GM19455 (cell line): Measurements from ENCODE around the gene C13orf42.
"Not testable (repeated sequence)": the region's sequence is repeated elsewhere in the genome, so short reads cannot be mapped to it uniquely, and the experiment has no call there.

ENCODE experiments used
- ATAC-seq: cut with Tn5 transposase; IDR thresholded peaks from one replicate; pipeline ENCODE4 v1.9.1; 2021; ENCODE audit not compliant: unreplicated experiment

The C13orf42 gene

DNA sequence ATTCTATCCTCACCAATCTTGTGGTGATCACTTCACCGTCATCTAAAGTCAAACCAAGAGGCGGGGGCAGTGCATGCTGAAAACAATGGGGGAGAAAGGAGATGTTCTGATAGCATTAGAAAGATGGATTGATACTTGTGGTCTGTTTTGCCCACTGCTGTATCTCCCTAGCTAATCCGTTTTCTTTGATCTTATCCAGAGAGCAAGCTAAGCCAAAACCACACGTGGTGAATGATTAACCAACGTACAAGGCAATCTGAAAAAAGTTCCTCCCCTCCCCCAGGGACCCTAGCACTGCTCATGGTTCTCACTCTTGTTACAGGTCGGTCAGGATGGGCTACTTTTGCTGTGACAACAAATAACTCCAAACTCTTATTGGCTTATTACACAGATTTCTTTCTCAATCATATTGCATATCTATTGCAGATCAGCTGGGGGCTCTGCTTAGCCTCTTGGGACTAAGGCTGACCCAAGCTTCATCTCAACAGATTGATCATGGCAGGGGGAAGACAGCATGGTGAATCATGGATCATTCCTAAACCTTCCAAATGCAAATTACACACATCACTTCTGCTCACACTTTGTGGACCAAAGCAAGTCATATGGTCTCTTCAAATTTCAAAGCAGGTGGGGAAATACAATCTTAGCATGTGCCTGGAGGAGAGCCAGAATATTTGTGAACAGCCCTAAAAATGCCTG lies 11.9 kb upstream of the C13orf42 start:
- ATAC-seq = no peak

DNA sequence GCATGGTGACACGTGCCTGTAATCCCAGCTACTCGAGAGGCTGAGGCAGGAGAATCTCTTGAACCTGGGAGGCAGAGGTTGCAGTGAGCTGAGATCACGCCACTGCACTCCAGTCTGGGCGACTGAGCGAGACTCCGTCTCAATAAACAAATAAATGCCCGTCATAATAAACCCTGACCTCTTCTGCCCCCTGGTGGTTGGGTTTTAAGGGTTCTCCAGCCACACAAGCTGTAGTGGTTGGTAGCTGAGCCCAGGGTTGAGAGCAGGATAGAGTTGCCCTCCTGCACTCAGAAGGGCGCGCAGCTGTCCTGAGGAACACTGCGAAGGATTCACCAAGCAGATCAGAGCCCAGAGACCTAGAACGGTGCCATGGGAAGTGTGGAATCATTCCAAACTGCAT lies 9.8 kb upstream of the C13orf42 start:
- not testable (repeated sequence) for ATAC-seq

DNA sequence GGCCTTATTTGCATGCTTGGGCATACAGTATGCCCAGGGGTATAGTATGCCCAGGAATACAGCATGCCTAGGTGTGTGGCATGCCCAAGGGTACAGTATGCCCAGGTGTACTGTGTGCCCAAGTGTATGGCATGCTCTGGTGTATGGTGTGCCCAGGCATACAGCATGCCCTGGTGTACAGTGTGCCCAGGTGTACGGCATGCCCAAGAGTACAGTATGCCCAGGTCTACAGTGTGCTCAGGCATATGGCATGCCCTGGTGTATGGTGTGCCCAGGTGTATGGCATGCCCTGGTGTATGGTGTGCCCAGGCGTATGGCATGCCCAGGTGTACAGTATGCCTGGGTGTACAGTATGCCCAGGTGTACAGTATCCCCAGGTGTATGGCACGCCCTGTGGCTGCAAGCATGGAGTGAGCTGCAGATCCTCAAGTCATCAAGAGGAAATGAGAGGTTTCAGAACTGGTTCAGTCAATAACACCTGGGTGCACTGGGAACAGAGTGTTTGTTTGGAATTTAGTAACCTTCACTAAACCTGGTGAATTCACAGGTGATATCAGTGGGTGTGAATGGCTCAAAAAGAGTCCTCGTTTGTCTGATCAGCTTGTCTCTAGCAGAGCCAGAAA lies 7.8 kb upstream of the C13orf42 start:
- ATAC-seq = no peak

DNA sequence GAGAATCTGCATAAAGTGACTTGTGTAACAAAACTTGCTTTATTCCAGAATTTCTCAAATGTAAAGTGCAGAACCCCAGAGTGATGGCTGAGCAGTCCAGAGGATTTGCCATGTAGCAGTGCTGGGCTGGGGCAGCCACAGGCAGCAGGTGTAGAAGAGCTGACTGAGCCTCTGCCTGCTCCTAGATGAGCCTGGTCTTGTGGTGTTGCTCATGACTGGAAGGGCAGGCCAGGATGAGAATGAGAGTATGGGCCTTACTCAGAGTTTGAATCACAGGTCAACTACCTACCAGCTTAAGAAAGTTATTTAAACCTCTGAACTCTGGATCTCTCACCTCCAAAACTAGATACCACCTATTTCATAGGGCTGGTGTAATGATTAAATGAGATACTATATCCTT lies 2.9 kb upstream of the C13orf42 start:
- ATAC-seq = no peak

DNA sequence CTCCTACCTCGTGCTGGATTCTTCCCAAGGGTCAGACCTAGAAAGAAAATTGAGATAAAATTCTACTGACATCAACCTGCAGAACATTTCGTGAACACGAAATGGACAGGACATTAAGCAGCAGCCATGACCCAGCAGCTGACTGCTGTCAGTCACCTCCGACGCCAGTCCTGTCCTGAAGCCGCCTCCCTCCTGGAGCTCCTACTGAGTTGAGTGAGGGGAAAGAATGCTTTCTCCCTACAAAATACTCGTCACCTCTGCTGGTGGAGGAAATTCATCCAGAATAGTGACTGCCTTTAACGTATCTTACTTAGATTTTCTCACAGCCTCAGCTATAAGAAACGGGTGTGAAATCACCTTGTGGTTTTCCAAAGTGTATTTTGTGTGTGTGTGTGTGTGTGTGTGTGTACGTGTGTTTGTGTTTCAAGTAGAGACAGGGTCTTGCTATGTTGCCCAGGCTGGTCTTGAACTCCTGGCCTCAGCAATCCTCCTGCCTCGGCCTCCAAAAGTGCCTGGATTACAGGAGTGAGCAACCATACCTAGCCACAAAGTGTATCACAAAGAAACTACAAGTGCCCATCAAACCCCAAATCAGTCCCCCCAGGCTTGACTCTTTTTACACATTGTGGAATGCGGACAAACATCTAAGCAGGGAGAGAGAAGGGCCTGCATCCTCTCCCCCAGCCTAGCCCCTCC lies 2.3 kb upstream of the C13orf42 start:
- no peak for ATAC-seq

DNA sequence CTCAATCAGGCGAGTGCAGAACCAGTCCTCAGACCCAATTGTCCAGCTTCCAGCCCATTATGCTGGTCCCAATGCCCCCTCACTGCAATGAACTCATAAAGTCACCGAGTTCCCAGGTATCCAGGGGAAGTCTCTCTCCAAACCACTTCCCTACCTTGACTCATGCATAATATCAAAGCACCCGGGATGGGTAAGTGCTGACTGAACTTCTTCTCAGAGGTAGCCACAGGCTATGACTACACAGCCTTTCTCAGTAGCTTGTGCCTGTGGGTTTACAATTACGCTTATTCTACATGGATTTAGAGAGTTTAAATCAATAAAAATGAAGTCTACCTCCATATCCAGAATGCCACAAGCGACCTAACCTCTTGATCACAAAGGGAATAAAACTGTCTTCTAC lies 1.7 kb upstream of the C13orf42 start:
- no peak for ATAC-seq

DNA sequence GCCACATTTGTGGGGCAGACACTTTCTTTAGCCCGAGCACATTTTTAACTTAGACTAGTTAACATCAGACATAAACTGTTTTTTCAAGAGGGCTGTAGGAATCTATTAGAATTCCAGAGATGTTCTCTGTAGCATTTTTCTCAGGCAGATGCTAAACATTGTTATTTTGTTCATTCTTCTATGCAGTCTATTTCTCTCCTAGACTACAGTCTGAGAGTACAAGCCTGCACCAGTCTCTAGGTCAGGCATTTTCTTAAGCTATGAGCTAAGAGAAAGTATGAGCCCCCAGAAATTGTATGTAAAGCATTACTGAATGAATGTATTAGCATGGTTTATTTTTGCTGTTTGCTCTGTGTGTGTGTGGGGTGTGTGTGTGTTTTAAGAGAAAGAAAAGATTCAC lies 923 bp upstream of the C13orf42 start:
- ATAC-seq = no peak

DNA sequence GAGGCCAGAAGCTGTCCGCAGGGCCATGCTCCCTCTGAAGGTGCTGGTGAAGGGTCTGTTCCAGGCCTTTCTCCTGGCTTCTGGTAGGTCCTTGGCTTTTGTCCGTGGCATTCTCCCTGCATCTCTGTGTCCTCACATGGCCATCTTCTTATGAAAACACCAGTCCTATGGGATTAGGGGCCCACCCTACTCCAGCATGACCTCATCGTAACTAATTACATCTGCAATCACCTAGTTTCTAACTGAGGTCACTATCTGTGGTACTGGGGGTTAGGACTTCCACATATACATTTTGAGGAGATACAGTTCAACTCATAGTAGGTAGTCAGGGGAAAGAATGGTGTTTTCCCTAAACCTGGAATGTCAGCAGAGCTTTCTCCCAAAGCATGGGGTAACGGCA lies 3.1 kb downstream of the C13orf42 start:
- no peak for ATAC-seq

DNA sequence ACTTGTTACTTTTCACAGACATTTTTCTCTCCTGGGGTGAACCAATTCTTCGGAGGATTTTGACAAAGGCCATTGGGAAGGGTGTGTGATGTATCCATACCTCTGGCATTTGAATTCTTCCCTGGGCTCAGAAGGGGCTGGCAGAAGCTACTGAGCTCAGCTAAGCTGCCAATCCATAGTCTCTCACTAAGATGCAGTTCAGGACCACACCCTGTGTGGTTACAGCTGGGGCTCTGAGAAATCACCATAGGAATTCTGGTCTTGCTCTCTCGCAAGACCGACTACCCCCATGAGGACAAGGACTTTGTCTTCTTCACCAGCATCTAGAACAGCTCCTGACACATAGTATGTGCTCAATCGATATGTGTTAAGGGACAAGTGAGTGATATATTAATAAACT lies 6.0 kb downstream of the C13orf42 start:
- no peak for ATAC-seq

DNA sequence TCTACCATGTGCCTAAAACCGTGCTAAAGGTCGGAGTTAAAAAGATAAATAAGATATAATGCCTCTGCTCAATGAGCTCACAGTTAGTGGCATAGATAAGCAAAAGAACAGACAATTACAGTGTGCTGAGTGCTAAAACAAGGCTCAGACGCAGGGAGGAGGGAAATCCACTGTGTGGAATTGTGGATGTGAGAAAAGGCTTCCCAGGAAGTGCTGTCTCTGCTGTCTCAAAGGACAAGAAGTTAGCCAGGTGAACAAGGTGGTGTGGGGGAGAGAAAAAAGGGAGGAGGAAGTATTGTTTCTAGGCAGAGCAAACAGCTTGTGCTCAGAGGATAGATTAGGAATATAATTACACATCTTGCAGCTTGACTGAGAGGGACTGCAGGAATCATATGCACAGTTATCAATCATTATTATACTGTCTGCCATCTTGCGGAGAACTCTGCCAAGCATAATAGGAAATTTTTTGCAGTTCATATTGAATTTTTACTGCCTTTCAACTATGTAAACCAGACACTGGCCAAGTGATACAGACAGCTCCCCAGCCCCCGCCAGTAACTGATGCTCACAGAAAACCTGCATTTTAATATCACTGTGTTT lies 9.3 kb downstream of the C13orf42 start:
- no peak for ATAC-seq

DNA sequence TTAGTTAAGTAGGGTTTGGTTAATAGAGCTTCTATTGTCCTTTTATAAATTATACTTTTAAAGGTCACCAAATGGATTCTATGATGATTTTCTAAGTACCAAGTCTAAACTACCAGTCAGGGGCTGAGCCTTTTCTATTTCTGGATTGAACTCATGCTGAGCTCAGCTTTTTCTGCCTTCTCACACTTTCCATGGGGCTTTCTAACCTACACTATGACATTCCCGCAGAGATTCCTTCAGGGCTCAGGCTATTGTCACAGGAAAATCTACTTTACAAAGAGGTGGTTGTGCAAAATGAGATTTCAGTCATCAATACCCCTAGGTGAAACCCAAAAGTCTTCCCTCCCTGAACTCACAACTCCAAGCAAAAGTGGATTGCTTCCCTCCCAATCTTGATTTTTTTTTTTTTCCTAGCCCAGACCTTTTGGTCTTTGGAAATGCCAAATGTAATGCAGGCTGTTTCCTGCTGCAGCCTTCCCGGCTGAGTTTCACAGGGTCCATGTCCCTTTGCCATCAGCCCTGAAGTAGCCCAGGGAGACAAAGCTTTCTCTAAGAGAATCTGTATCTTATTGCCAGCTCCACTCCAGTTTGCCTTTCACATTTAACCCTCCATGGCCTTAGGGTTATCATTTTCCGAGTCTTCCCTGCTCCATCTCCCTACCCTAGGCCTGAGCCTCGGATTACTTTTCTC lies 13.6 kb downstream of the C13orf42 start:
- no peak for ATAC-seq

DNA sequence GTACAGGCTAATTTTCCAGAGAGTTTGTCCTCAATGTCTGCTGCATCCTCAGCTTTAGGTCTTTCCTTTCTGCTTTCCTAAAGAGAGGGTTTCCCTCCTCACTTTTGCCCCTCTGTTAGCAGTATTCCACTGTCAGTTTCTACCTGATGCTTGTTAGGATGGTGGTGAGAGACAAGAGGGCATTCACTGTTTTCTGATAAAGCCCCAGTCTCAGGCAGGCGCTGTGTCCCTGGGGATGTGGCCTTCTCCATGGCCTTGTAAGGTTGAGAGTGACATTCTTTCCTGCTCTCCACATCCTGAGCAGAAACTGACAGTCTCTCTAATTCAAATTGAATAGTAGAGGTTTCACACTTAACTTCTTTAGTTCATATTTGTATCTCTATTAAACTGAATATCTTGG lies 14.9 kb downstream of the C13orf42 start:
- ATAC-seq = no peak

DNA sequence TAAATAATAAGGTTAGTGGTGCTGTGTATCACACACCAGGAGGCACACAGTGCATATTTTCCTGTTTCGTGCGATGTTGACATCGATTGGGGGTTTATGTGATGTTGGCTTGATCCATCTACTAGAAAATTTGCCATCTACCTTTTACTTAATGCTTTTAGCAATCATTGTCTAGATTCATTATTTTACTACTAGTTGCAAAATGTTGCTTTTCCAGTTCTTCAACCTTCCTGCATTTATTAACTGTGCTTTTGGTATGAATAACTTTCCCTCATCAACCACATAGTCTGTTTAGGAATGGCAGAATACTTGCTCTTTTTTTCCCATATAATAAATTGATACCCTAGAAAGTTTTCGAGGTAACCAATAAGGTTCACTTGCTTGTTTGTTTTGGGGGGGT lies 17.5 kb downstream of the C13orf42 start:
- no peak for ATAC-seq

DNA sequence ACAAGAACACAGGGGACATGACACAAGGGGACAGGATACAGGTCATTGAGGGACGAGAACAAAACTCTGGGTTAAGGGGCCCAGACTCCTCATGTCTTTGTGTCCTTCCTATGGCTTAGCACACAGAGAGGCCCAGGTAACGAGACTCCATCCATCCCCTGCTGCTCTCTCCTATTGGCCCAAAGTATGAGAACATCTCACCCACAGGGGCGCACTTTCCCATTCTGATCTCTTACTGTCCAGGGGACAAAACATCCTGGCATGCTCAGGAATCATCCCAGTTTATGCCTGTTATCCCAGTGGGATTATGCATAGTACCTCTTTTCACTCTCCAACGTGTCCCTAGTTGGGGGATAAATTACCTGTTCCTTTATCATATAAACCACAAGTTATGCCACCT lies 19.2 kb downstream of the C13orf42 start:
- no peak for ATAC-seq

DNA sequence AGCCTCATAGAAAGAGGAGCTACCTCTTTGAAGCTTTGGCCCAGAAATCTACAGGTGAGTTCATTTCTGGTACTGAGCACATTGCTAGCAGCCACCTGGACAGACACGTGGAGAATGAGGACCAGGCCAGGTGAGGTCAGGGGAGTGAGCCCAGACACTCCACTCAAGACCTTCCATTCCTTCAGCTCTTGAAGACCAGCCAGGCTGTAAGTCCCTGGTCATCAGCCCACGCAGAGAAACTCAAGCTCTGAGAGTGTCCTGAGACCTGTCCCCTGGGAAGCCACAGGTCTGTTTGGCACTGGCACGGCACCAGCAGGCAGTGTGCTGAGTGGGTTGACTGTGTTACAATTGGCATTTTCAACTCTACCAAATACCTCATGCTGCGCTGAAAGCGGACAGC lies 27.4 kb downstream of the C13orf42 start:
- no peak for ATAC-seq

DNA sequence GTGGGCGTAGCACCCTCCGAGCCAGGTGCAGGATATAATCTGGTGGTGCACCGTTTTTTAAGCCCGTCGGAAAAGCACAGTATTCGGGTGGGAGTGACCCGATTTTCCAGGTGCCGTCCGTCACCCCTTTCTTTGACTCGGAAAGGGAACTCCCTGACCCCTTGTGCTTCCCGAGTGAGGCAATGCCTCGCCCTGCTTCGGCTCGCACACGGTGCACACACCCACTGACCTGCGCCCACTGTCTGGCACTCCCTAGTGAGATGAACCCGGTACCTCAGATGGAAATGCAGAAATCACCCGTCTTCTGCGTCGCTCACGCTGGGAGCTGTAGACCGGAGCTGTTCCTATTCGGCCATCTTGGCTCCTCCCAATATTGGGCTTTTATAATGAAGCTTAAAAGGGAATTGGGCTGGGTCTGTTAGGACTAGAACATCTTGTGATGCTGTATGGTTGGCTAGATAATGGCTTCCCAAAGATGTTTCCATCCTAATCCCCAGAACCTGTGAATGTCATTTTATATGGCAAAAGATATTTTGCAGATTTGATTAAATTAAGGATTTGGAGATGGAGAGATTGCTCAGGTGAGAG lies 30.5 kb downstream of the C13orf42 start:
- ATAC-seq = not testable (repeated sequence)

DNA sequence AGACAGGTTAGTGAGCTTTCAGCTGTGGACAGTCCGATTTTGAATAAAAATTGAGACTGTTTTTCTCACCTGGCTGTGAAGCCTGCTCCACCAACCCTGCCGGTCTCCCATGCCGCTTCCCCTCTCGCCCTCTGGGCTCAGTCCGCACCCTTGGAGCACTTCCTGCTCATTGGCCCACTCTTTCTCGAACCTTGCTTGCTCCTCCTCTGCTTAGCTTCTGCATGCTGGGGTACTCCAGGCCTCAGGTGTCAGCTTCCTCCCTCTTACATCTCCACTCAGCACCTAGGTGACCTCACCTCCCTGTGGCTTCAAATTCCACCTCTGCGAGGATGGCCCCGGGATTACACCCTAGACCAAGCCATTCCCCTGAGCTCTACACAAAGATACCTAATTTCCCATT lies 39.6 kb downstream of the C13orf42 start:
- ATAC-seq = no peak

DNA sequence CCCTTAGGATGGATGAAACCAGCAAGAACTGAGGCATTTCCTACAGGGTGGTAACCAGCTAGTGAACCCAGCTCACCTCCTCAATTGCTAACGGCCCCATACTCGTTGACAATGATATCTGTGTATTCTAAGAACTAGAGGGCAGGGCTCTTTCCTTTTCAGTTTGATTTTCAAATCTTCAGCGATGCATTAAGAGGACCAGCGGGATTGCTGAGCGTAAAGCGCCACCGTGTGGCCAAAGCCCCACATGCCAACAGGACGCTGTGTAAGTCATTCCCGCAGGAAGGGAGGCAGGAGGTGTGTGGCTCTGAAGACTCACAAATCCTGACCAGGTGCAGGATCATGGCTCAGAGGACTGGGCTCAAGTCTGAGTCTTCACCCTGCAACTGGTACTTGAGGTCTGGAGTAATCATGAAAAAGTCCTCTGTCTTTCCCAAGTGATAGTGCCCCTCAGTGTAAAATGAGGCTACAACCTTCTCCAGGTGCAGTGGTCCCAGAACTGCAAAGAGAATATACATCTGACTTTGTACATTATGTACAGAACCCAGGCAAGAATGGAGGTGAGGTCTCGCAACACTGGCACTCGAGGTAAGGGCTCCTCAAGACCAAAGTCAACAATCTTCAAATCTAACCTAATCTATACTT lies 40.9 kb downstream of the C13orf42 start:
- peak; percentile 90 for ATAC-seq

DNA sequence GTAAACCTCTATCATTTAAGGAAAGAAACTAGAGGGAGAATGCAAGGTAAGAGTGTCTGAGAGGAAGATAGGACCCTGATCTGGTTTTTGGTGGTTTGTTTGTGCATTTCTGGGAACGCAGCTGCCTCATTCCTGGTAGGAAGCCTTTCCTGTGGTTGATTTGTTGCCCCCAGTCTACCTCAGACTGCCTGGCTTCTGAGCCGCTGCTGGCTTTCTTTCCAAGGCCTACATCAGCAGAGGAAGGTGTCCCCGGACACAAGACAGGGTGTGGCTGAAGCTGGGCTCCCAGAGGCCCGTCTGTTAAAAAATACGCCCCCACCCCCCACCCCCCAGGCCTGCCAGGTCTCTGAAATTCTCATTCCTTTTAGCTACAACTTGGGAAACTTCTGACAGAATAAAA lies 42.6 kb downstream of the C13orf42 start:
- no peak for ATAC-seq

DNA sequence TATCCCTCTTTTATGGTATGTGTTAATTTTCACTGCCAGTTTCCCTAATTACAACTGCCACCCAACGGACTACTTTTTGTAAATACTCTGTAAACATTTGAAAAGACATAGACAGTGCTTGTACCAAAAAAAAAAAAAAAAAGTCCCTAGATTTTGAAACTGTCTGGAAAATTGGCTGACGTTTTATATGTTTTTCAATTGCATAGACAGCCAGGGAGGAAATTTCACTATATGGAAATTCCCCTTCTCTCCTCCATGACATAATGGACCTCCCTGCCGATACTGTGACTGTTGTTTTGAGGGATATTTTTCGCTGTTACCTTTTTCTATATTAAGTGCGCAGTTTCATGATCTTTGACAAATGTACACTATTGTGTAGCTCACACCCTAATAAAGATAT lies 43.4 kb downstream of the C13orf42 start:
- ATAC-seq = no peak
